ENCODE data around the gene HTRA3. TPM values are rescaled to one million over a fixed set of nuclear protein-coding genes. Genes with fewer than 3 reads are reported as not detected.

HTRA3 gene
- total and polyA plus RNA-seq, 2 of the 8 experiments (the other 6 are each of a cell fraction or from before 2014, with no cell fraction given) = 3.2 to 5.8 TPM

- TF ChIP-seq CTCF (IDR thresholded peaks at IDR 0.05; ENCODE audit: control extremely low read depth in 1 of 3, insufficient read depth in 1 of 3, low read depth in 1 of 3, low read length in 3 of 3) (no peak), CHD2 (IDR thresholded peaks at IDR 0.05; ENCODE audit: low read length) (no peak), KDM5A (IDR thresholded peaks at IDR 0.05; ENCODE audit: low read length) (no peak), TEAD4 (IDR thresholded peaks at IDR 0.05; ENCODE audit: low read depth, low read length) (no peak)
Measured at GRCh38 chr4:8345946-8346814, 76.6 kb downstream of the HTRA3 start (continued).

Data from H1 (cell line).